ENCODE data around the gene SRD5A1. TPM values are rescaled to one million over a fixed set of nuclear protein-coding genes. Genes with fewer than 3 reads are reported as not detected.

SRD5A1 gene
- total RNA-seq, 4 donors from 2014 or later, result 0.29 to 71.2 (median 10.1) TPM

- TF ChIP-seq CTCF (IDR thresholded peaks at IDR 0.05) (no peak), POLR2A (IDR thresholded peaks at IDR 0.05) (no peak)
- DNase-seq, result no peak
- H3K27ac ChIP-seq, result no peak overlapping the region
- H3K27me3 ChIP-seq, result no peaks in the 10 kb centered on the region
- peaks cover 0 to 2% of the 10 kb centered on the region in 2 donors for H3K4me1 ChIP-seq
- no peaks in the 10 kb centered on the region for H3K9me3 ChIP-seq
- no peaks in the 10 kb centered on the region for H3K36me3 ChIP-seq
- intact Hi-C loops (cut with DNase I; ENCODE audit: low total_unique reads), result no loop called here
- H3K4me3 ChIP-seq, result no peak overlapping the region
Observed at GRCh38 chr5:6705959-6706358, 72.7 kb downstream of the SRD5A1 start.

GRCh38 chr5:6707852-6708251 lies 74.6 kb downstream of the SRD5A1 start:
- H3K4me3 ChIP-seq, result no peak overlapping the region
- H3K27ac ChIP-seq, result no peak overlapping the region
- peaks cover 0 to 2% of the 10 kb centered on the region in 2 donors for H3K4me1 ChIP-seq
- intact Hi-C loops (cut with DNase I; ENCODE audit: low total_unique reads), result no loop called here
- H3K27me3 ChIP-seq, result no peaks in the 10 kb centered on the region
- DNase-seq, result no peak
- TF ChIP-seq POLR2A (IDR thresholded peaks at IDR 0.05) (no peak), CTCF (IDR thresholded peaks at IDR 0.05) (no peak)
- H3K36me3 ChIP-seq, result no peaks in the 10 kb centered on the region
- no peaks in the 10 kb centered on the region for H3K9me3 ChIP-seq

- intact Hi-C loops (cut with DNase I; ENCODE audit: low total_unique reads), result no loop called here
- DNase-seq, result no peak
Observed at GRCh38 chr5:6708814-6709213, 75.6 kb downstream of the SRD5A1 start.

GRCh38 chr5:6710070-6710469 lies 76.8 kb downstream of the SRD5A1 start:
- no peak overlapping the region for H3K27ac ChIP-seq
- no peak for DNase-seq
- intact Hi-C loops (cut with DNase I; ENCODE audit: low total_unique reads), result loop anchor here (5.0 kb wide), 1 partner anchor 78 kb away; the partner anchor contains the start of genes NSUN2 and SRD5A1
- no peaks in the 10 kb centered on the region for H3K36me3 ChIP-seq
- no peak overlapping the region for H3K4me3 ChIP-seq
- H3K27me3 ChIP-seq, result no peaks in the 10 kb centered on the region
- peaks cover 0 to under 1% of the 10 kb centered on the region in 2 donors for H3K4me1 ChIP-seq
- TF ChIP-seq CTCF (IDR thresholded peaks at IDR 0.05), result no peak
- TF ChIP-seq POLR2A (IDR thresholded peaks at IDR 0.05), result no peak
- H3K9me3 ChIP-seq, result no peaks in the 10 kb centered on the region

More at GRCh38 chr5:6708814-6709213, 75.6 kb downstream of the SRD5A1 start:
- TF ChIP-seq CTCF (IDR thresholded peaks at IDR 0.05), result no peak
- no peak for TF ChIP-seq POLR2A (IDR thresholded peaks at IDR 0.05)
- Histone ChIP-seq H3K9me3 (no peaks in the 10 kb centered on the region), H3K4me3 (no peak overlapping the region), H3K4me1 (no peaks in the 10 kb centered on the region), H3K36me3 (no peaks in the 10 kb centered on the region), H3K27me3 (no peaks in the 10 kb centered on the region), H3K27ac (no peak overlapping the region)

- Histone ChIP-seq H3K4me1 (peaks cover 0 to 3% of the 10 kb centered on the region in 2 donors), H3K27ac (no peak overlapping the region), H3K36me3 (no peaks in the 10 kb centered on the region), H3K9me3 (no peaks in the 10 kb centered on the region), H3K27me3 (no peaks in the 10 kb centered on the region), H3K4me3 (no peak overlapping the region)
- TF ChIP-seq POLR2A (IDR thresholded peaks at IDR 0.05) (no peak), CTCF (IDR thresholded peaks at IDR 0.05) (no peak)
- DNase-seq, result no peak
- intact Hi-C loops (cut with DNase I; ENCODE audit: low total_unique reads), result loop anchor here (5.0 kb wide), 1 partner anchor 78 kb away; the partner anchor contains the start of genes NSUN2 and SRD5A1
Observed at GRCh38 chr5:6710551-6711318, 77.5 kb downstream of the SRD5A1 start.

All from uterus (tissue), 4 donors.